ENCODE results near the gene BAIAP2.

The BAIAP2 gene

GRCh38 chr17:81161536-81161935, 126.6 kb downstream of the BAIAP2 start:
- no peak for DNase-seq (ENCODE audit: low read depth)

GRCh38 chr17:81161972-81162371, 127.0 kb downstream of the BAIAP2 start:
- no peak for DNase-seq (ENCODE audit: low read depth)

GRCh38 chr17:81162491-81162890, 127.5 kb downstream of the BAIAP2 start:
- DNase-seq (ENCODE audit: low read depth) = no peak

- DNase-seq (ENCODE audit: low read depth) = no peak
Measured at GRCh38 chr17:81163051-81163695, 128.2 kb downstream of the BAIAP2 start.

- no peak for DNase-seq (ENCODE audit: low read depth)
Measured at GRCh38 chr17:81163703-81164370, 128.9 kb downstream of the BAIAP2 start.

- DNase-seq (ENCODE audit: low read depth) = no peak
Measured at GRCh38 chr17:81164371-81165245, 129.7 kb downstream of the BAIAP2 start.

GRCh38 chr17:81165246-81166032, 130.5 kb downstream of the BAIAP2 start, which contains the start of gene PVALEF:
TSS of gene PVALEF (plus strand) at chr17:81165507. CDS start at chr17:81181227, 15,720 bp downstream.
- DNase-seq (ENCODE audit: low read depth) = no peak

GRCh38 chr17:81166033-81166492, 131.1 kb downstream of the BAIAP2 start, which contains the start of gene AATK:
TSS of gene AATK (minus strand) at chr17:81166221. CDS start at chr17:81165992, 229 bp downstream.
- no peak for DNase-seq (ENCODE audit: low read depth)

Measured in GM04503 (cell line).